GM12872 (cell line): ENCODE measurements around the gene RASAL1.

Experiments used
- CTCF ChIP-seq: IDR thresholded peaks from 3 replicates; pipeline ENCODE4 v1.5.1; 2011; ENCODE audit warnings: low read depth, mild to moderate bottlenecking, low read length, moderate library complexity; ENCODE audit not compliant: insufficient read depth

RASAL1 gene

DNA sequence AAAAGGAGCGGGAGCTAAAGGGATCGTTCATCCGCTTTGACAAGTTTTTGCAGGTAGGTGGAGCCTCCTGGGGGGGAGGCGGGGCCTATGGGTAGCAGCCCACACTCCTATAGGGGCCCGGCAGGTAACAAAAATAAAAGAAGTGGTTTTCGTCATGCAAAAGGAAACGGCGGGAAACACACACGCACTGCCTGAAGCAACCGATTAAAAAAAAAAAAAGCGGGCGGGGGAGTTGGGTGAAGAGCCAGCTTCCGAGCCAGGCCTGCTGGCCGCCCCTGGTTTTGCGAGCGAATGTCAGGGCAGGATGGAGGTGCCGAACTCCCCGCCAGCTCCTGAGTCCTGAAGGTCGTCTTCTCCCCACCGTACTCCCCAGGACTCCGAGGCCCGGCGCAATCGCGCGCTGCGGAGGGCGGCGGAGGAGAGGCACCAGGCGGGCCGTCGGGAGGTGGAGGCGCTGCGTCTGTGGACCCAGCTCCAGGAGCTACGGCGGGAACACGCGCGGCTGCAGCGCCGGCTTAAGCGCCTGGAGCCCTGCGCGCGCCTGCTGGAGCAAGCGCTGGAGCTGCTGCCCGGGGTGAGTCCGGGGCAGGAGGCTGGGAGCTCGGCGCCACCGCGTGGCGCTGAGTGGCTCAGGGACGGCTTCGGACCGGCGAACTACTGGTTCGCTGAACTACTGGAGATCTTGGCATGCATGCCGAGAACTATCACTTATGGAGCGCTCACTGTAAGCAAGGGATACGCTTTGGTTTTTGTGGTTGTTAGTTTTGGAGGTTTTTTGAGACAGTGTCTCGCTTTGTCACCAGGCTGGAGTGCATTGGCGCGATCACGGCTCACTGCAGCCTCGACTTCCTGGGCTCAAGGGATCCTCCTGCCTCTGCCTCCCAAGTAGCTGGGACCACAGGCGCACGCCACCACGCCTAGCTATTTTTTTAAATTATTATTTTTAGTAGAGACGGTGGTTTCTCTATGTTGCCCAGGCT is 17.6 kb upstream of the RASAL1 start:
- peak; percentile 58 for TF ChIP-seq CTCF

DNA sequence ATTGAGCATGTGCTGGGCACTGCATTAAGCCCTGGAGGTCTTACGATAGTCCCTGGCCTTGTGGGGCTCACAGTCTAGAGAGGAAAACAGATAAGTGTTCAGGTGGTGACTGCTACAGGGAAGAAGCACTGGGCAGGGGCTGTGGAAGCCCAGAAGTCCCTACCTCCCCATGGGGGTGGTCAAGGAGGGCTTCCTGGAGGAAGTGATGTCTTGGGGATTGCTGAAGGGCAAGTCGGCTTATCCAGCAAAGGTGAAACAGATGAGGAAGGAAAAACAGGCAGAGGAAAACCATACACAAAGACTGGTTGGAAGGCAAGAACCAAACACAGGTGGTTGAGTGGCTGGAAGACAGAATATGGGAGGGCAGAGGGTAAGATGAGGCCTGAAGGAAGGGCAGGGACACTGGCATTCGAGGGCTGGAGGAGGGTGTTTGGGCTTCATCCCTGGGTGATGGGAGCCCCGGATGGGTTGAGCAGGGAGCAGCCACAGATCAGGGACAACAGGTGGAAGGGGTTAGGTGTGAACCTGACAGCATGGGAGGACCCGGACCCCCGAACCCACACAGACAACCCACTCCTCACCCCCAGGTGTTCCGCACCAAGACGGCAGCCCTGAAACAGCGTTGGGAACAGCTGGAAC is 16.8 kb upstream of the RASAL1 start:
- no peak for TF ChIP-seq CTCF

DNA sequence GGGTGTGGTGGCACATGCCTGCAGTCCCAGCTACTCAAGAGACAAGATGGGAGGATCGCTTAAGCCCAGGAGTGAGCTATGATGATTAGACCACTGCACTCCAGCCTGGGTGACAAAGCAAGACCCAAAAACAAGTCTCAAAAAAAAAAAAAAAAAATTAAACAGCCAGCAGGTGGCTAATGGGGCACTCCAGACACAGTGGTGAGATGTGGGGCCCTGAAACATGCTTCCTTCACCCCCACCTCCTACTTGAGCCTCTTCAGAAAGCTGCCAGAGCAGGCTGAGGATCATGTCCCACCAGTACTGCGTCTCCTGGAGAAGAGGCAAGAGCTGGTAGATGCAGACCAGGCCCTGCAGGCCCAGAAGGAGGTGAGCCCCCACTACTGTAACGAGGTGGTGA is 16.1 kb upstream of the RASAL1 start:
- no peak for TF ChIP-seq CTCF

DNA sequence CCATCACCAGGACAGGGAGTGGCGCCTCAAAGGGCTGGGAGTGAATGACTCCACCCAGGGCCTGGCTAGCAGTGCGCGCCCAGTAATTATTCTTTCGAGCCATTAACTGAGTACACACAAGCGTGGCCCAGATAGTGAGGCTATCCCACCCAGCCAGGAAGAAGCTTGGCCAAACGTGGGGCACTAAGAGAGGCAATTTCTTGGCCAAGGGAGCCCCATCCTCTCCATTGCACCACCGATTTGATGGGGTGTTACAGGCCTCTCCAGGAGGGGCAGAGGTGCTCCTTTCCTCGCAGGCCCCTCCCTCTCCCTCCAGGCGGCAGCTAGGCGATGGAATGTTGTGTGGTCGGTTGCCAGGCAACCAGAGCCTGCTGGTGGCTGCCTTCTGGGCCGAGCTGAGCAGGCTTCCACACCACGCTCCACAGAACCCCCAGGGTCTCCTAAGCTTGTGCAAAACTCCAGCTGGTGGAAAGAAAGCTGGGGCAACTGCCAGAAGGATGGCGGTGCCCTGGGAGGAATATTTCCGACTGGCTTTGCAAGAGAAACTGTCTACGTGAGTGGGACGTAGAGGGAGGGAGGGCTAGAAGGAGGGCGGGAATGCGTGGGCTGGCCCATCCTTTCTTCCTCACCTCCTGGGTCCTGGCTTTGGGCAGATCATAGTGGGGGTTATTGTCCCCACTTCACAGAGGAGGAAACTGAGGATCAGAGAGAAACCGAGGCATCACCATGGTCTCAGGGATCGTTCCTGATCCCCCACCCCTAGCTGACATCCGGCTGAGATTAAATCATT is 14.0 kb upstream of the RASAL1 start, which contains the start of gene CFAP73:
TSS of gene CFAP73 (plus strand) at position 364 of the 790 bp plus-strand sequence. CDS start at position 498, 134 bp downstream.
- TF ChIP-seq CTCF = no peak

DNA sequence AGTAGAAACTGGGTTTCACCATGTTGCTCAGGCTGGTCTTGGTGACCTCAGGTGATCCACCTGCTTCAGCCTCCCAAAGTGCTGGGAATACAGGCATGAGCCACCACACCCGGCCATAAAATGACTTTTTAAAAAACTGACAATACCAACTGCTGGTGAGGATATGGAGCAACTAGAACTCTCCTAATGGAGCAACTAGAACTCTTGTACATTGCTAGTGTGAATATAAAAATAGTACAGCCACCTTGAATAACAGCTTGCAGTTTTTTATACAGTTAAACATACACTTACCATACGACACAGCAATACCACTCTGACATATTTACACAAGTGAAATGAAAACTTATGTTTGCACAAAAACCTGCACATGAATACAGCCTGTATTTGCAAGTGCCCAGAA is 11.4 kb upstream of the RASAL1 start:
- no peak for TF ChIP-seq CTCF

GRCh38 chr12:113145720-113146551 is 10.4 kb upstream of the RASAL1 start:
- no peak for TF ChIP-seq CTCF
